Measurements from ENCODE around the gene ATXN1.

Gene ATXN1

DNA sequence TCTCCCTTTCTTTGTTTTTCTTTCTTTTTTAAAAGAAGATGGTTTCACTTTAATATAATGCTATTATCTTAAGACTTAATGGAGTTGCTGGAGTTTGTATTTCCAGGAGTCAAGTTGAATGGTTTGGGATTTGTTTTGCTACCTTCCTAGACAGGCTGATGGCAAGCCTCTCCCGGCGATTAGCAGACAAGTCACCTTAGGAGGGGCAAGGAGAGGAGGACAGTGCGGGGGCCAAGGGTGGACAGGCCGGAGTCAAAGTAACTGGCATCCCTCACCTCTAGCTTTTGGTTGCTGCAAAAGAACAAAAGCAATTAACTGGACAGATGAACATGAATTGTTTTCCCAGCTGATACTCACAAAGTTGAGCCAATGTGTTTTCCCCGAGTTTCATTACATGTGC is 465.8 kb downstream of the ATXN1 start:
- DNase-seq, result no peak

DNA sequence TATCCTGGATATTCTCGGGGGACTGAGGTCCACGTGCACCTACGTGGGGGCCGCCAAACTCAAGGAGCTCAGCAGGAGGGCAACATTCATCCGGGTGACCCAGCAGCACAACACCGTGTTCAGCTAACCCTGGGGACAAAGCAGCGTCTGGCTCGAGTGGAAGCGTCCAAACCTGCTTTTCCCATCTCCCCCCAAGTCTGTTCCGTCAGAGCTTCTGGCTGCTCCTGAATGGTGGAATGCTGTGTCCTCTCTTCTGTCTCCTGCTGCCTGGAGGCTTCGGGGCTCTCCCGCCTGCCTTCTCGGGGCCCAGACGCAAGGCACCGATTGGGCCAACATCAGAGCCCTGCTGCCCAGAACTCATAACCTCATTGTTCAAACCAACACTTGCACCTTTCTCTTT is 466.2 kb downstream of the ATXN1 start:
- DNase-seq, result peak in 3 of 56 donors; percentile 14 to 29 (median 25)

DNA sequence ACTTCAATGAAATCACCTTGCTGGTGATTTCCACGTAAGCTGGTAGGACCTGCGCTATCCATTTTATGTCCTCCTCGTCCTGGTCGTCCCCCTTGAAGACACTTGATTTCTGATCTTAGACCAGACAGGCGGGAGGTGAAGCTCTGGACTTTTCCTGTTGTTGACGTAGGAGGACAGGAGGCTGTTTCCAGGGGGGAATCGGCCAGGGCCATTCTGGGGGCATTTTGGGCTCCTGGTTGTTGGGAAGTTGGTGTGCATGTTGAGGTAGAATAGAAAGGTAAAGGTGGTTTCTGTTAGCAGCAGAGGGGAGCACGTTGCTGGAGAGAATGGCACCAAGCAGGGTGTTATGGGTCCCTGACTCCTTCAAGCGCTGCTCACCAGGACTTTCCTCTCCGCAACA is 466.9 kb downstream of the ATXN1 start:
- no peak for DNase-seq

DNA sequence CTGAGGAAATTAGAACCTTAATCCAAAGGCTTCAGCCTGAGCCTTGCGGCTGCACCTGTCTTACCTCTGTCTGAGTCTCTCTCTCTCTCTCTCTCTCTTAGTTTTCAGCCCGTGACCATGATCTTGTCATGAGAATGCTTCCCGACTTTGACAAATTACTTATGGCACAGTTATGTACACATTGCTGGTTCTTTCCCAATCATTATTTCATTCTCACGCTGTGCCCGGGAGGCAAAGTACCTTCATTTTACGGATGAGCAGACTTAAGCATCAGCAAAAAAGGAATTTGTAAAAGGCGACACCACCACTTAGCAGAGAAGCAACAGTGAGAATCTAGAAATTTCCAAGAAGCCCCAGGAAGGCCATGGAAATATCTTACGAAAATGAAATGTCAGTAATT is 468.3 kb downstream of the ATXN1 start:
- DNase-seq, result no peak

DNA sequence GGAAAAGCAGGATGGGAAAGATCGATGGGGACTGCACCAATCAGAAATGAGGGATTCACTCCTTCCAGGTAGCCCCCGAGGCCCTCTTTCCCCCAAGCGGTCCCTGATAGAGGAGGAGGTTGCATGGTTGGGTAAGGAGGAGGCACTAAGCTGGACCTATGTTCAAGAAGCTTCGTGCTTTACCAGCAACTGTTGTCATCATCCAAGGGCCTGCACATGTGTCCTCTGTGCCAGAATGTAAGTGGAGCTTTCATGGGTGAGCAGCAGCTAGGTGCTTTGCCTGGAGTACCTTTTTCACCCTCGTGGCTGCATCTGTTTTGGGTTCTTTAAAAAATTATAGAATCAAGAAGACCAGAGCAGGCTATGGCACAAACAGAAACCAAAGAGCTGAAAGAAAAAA is 468.8 kb downstream of the ATXN1 start:
- DNase-seq, result no peak

DNA sequence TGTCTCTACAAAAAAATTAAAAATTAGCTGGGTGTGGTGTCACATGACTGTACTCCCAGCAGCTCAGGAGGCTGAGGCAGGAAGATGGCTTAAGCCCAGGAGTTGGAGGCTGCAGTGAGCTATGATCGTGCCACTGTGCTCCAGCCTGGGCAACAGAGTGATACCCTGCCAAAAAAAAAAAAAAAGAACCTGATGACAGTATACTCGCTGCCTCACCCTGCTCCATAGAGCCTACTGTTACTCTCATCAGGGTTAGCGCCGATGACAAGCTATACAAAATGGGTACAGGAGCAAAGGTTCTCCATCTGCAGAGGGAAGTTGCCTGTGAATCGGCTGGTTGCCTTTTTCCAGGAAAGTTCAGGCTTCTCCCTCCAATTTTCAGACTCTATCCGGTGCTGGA is 469.5 kb downstream of the ATXN1 start:
- DNase-seq, result no peak

DNA sequence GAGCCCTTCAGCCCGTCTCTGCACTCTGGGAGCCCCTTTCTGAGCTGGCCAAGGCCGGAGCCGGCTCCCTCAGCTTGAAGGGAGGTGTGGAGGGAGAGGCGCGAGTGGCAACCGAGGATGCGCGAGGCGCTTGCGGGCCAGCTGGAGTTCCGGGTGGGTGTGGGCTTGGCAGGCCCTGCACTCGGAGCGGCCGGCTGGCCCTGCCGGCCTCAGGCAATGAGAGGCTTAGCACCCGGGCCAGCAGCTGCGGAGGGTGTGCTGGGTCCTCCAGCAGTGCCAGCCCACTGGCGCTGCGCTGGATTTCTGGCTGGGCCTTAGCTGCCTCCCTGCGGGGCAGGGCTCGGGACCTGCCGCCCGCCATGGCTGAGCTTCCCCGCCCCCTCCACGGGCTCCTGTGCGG is 473.1 kb downstream of the ATXN1 start:
- no peak for DNase-seq

DNA sequence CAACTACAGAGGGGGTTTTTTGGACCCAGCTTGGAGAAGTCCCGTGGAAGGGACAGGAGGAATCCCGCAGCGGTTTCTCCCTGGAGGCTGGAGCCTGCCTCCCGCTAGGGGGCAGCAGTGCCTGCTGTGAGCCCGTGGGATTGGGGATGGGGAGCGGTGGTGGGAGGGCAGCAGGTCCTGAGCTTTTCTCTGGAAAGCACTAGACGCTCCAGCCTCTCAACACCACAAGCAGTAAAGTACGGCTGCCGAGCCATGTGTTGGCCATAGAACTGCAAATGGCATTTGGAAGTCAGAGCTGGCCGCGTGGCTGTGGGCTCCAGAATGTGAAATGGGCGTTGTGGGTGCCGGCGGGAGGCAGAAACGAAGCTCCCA is 475.1 kb downstream of the ATXN1 start:
- DNase-seq, result peak in 47 of 56 donors; percentile 6 to 81 (median 46)

DNA sequence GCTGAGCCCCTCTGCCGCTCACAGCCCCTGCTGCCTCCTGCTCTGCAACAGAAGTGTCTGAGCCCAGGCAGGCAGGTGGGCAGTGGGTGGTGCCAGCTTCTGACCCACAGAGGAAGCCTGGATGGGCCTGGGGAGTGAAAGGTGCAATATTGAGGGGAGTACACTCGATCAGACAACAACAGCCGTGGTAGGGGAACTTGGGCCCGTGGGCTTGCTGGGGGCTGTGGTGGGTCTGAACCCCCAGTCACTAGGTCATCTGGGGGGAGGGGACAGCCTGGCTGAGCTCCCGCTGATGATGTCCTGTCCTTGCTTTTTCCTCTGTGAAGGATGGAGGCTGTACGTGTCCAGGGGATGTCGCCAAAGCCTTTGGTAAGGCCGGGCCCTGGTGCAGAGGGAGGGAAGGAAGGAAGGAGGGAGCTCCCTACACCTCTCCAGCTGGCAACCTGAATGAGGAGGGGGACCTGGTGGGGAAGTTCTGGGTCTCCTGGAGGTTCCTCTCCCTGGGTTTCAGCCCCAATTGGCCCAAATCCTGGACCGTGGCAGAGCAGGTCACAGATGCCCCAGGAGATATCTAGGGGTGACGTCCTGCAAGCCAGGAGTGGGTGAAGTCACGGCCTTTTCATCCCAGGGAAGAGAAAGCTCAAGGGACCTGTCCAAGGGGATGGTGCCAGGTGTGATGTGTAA is 475.7 kb downstream of the ATXN1 start:
- DNase-seq, result no peak

DNA sequence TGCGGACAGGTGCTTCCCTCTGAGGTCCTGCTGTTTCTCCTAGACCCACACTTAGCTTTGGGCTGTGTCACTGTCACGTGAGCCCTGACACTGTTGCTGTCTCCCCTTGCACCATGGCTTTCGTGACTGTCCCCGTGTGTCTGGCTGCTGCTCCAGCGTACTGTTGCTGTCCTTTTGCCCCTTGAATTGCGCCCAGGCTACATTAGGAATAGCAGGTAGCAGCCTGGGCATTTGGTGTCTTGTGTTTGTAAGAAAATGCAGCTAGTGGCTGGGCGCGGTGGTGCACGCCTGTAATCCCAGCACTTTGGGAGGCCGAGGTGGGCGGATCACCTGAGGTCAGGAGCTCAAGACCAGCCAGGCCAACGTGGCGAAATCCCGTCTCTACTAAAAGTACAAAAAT is 476.8 kb downstream of the ATXN1 start:
- no peak for DNase-seq

DNA sequence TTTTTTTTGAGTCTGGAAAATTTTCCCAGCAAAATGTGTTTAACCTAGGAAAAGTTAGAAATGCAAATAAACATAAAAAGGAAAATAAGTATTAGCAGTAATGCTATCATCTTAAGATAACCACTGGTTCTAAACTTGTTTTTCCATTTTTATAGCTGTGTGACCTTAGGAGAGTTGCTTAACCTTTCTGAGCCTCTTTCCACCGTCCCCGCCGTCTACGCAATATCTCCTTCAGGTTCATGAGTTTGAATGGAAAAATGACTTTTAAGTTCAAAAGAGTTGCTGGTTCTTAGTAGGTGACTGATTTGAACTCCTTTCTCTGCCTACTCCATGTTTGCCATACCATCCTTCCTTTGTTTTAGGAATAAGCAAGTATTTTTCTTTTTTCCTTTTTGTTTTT is 478.9 kb downstream of the ATXN1 start:
- DNase-seq, result no peak

DNA sequence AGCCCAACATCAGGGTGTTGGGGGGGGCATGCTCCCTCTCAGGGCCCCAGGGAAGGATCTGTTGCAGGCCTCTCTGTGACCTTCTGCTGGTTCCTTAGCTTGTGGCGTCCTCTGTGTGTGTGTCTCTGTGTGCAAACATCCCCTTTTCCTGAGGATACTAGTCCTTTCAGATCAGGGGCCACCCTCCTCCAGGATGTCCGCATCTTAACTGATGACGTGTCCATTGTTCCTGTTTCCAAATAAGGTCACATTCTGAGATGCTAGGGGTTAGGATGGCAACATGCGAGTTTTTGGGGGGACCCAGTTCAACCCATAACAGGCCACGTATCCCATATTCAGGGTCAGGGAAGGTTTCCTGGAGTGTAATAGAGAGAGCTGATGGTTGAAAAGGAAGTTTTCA is 482.0 kb downstream of the ATXN1 start:
- DNase-seq, result no peak

DNA sequence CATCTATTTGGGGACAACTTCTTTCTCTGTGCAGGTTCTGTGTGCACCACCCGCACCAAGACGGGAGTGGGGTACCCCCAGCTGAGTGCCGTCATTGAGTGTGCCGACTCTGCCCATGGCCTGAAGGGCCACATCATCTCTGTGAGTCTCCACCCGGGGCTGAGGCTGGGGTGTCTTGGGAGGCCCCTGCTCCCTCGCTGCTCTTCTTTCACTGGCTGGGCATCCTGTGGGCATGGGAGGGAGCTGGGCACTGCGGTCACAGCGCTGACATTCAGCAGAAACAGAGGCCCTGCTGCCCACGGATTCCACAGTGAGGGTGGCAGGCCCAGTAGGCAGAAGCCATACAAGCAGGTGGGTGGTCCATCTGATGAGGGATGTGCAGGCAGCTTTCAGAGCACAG is 482.5 kb downstream of the ATXN1 start:
- DNase-seq, result no peak

DNA sequence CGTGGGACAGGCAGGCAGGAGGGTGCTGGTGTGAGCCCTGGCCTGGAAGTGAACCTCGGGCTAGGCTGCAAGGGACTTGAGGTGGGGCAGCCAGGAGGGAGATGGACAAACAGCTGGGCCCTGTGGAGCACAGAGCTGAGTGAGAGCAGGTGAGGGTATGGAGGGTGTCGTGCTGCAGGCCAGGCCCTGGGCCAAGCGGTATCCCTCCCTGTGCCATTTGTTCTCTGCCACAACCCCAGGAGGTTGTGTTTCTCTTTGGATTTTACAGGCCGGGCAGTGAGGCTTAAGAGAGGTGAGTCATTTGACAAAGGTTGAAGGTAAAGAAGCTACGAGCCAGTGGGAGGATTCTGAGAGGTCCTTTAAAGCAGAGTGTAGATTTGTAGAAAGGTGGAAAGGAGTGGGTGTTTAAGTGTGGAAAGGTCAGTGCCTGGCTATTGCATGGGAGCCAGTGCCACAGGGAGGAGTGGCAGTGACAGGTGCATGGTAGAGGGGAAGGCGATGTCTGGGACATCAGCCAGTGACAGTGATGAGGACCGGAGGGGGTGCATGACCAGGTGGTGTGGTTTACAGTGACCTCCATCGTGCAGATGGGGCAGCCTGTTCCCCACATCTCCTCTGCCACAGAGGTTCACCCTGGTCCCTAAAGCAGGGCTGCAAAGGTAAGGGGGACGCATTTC is 483.1 kb downstream of the ATXN1 start:
- no peak for DNase-seq

DNA sequence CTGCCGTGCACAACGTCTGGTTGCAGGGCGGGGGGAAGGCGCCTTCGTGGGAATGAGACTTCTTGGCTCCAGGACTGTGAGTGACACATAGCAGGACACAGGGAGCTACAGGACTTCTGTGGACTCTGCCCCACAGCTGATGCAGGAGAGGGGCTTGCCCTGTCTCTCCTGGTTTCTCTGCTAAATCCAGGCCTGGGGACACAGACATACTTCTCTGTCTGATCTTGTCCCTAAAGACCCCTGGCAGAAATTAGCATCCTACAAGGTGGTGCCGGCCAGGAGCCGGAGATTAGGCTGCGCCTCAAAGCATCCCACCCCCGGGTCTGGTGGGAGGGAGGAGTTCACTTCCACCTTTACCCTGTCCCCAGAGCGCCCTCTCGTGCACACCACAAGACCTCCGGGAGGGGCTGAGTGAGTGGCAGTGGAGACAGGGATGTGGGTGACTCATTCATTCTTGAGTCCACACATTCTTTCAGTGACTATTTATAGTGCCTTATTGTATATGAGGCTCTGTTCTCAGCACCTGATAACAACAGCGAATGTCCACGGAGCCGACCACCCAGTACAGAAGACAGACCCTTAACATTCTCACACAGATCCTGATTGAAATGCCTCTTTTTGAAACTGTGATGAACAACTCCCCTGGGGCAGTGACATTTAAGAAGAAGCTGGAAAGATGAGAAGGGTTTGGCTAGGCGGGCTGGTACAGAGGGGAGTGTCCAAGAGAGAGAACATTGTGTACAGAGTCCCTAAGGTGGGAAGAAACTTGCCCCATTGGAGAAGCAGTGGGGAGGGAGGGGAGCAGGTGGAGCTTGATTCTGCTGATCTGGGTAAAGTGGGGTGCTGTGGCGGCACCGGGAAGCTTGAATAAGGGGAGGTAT is 483.9 kb downstream of the ATXN1 start:
- peak in 7 of 56 donors; percentile 3 to 53 (median 12) for DNase-seq

DNA sequence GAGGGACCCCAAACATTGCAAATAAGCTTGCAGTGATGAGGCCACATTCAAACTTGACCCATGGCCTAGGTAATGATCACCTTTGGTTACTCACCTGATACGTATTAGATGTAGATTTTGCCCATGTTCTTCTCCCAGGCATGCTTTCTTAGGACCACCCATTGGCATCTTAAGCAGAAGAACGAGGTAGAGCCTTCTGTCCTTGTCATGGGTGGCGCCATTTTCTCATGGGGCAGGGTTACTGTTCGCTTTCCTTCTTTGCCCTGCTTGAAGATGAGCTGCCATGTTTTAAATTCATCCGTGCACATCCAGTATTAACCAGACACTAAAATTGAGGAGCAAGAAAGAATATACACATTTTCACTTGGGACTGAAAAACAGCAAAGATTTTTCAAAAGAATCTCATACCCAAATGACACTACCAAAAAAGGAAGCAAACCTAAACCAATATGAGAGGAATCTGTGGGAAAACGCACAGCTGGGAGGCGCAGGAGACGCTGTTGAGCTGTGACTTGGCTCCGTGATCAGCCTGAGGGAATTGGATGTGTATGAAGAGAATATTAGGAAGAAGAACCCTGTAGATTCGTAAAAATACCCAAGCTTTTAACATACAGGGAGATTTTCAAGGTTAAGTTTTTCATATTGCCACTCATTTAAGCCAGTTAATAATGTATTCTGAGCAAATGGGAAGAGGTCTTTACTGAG is 486.2 kb downstream of the ATXN1 start:
- DNase-seq, result no peak

DNA sequence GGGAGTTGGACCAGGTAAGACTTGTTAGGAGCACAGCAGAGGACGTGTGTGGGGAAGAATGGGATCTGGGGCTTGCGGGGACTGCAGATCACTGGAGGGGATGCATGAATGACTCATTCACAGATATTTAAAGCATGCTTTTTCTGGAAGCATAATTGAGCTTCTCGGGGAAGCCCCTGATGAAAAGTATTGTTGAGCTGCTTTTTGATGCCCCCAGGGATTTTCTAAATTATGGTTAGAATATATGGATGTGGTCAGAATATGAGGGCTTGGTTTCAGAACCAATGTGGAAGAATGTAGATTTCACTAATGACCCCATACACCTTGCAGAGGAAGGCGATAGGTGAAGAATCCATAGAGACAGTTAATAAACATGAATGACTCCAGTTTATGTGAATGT is 486.8 kb downstream of the ATXN1 start:
- DNase-seq, result no peak

DNA sequence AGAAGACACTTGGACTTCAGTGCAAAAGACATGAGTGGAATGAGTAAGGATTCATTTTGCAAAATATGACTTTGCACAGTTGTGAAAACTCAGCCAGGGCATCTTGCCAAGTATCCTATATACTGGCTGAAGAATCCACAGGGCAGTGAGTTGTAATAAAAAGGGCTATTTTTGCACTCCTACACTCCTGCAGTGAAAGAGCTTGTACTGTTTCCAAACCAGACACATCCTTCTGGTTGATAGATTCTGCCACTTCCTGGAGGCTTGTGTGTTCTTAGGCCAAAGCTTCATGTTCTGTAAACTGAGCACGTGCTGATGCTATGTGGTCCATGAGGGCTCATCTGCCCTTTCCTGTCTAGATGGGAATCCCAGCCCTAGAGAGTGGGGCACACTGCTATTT is 488.0 kb downstream of the ATXN1 start:
- DNase-seq, result no peak

DNA sequence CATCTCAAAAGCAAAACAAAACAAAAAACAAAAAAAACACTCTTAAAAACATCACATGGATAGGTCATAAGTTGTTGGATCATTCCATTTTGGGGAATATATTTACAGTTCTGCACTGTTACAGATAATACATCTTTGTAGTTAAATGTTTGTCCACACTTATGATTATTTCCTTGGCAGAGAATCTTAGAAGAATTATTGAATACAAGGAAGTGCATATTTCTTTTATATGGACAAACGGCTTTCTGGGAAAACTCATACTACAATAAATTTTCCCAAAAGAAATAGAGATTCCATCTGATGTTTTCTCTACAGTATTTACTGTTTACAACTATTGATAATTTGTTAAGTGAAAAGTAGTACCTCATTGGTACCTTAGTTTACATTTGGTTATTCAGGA is 489.1 kb downstream of the ATXN1 start:
- DNase-seq, result no peak

DNA sequence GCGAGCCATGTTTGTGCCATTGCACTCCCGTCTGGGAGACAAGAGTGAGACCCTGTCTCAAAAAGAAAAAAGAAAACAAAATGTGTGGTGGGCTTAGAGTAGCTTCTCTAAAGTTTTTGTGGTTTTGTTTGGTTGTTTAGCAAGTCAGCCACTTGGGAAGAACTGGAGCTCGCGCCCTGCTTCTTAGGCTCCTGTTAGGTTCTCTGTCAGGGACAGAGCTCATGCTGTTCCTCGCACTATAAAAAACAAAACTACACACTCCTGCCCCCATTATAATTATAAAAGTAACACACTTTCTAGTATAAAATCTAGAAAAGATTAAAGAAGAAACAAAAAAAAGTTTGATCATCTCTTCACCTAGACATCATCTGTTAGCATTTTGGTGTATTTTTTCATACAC is 489.8 kb downstream of the ATXN1 start:
- no peak for DNase-seq

DNA sequence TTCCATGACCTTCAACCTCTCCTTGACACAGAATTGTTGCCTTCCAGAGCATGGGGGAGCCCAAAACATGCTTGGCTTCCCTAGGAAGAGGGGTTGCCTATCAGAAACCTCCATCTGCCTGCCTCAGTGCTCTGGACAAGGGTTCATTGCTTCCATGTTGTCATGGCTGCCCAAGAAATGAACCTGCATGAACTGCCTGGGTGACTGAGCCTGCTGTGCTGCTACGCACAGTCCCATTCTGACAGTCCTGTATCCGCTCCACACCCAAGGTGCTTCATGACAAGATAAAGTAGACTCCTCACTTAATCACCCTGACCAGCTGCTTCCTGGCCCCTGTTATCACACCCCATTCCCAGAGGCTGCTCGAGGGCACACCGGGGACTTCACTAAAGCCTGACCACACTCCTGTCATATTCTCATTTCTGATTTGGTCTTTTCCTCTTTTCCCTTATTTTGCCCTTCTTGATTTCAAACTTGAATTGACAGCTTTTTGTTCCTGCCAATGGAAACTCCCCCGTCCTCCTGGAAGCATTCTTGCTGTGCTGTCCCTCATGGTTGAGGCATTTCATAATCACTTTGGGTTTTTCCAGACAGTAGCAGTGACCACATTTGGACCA is 491.0 kb downstream of the ATXN1 start:
- DNase-seq, result no peak

All from nucleus accumbens (tissue), 56 donors.